ENCODE measurements around the gene GPR84.

GPR84 gene

DNA sequence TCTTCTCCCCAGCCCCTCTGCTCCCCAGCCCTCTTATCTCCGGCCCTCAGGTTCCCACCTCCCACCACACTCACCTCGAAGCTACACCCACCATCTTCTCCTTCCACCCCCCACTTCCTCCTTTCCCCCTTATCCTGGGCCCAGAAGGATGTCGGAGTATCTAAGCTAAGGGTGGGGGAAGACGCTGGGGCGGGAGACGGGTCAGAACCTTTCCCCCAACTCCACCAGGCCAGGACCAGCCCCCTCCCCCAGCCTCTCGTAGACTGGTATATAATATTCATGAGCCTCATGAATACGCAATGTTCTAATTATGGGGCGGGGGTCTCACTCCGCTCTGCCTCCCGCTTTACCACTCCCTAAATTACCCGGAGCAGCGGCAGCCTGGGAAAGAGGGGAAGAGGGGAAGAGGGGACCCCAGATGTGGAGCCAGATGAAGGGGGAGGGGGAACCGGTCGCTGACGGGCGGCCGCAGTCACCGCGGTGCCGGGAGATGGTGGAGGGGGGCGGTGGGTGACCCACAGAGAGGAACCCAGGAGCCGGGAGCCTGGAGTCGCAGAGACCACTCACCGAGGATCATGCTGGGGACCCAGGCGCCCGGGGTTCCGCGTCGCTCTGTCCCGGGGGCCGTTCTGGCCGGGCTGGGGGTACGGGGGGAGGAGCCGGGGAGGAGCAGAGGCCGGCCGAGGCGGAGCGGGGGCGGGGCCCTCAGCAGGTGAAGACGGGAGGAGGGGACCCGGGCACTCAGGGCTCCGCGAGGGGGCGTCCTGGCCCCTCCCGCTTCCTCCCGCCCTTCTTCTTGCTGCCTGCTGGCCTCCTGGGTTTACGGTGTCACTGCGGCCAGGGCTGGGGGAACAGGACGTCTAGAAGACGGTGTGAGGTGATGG is 26.6 kb upstream of the GPR84 start:
- peak; percentile 71 for DNase-seq

DNA sequence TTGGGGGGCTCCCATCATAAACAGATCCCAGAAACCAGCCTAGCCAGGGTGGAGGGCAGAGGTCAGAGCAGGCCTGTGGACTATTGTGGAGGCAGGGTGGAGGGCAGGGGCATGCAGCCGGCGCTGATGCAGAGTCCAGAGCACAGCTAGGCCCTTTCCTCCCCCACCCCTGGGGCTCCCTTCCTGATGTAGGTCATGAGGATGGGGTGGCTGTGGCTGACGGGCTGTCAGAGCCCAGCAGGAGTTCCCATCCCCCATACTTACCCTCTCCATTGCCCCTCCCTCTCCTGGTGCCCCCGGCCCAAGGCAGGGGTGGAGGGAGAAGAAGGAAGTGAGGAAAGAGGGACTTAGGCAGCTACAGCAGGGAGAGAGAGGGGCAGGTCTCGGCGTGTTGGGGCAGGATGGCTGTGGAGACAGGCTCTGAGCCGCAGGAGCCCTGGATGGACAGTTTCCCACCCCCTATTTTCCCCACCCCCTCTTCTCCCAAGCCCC is 25.9 kb upstream of the GPR84 start:
- no peak for DNase-seq

DNA sequence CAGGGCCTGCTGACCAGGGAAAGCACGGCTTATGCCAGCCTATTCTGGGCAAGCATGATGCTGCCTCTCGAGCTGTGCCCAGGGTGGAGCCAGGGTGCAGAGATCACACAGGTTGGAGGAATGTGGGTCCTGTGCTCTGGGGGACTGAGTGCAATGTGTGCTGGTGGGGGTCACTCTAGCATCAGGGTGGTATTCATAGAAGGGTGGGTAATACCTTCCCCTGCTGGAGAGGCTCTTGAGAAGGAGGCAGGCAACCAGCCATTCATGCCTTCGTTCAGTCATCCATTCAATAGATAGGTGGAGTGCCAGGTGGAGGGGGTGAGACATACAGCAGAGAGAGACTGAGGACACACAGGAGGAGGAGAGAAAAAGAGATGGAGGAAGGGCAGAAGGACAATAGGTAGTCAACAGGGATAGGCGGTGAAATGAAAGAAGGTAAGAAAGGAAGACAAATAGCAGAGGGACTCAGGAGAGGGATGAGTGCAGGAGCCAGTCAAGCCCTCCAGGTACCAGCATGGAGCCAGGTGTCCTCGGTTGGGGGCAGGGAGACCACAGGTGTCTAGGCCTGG is 25.4 kb upstream of the GPR84 start:
- DNase-seq: no peak

DNA sequence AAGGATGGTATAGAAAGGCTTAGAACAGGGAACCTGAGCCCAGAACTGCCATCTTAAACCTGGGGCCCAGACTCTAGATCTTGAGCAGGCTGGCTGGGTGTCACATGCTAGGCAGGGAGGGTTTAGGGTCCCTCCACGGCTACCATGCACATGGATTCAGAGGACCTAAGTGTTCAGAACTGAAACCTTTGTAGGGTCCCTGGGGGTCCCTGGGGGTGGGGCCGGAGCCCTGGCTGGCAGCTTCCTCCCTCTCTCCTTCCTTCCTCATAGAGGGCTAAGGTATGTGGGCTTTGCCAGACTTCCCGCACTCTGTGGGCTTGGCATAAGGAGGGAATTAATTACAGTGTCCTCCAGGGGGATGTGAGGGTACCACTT is 24.8 kb upstream of the GPR84 start:
- DNase-seq: no peak

DNA sequence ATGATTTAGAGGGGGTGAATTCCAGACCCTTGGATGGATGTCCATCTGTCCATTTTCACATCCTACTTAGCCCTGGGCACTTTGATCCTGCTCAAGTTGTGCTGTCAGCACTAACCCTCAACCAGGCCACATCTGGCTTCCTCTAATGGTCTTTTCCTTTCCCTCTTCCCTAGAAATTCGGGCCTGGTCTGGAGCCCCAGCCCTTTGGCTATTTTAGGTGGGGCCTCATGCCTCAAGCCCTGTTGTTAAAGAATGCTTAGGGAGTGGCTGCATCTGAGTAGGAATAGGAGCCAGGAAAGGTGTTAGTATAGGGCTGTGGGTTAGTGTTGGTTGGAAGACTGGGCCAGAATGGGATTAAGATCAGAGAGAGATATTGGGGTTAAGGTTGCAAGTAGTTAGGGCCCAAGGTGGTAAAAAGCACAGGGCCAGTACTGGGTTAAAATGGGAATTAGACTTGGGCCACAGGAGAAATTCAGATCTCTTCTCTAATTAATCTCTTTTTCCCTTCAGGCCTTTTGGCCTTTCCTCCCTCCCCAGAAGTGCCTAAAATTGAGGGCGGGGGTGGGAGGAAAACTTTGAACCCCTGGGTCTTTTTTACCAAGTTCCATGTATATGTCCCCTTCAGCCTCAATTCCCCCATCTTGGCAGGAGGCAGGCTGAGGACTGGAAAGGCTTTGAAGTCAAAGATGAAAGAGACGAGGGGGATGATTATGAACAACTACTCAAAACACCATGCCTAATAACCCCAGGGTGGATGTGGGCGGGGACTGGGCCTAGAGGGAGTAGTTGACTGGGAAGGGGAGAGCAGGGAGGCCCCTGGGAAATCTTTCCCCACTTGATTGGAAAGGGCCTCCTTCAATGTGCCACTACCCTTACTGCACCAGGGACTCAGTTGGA is 24.2 kb upstream of the GPR84 start:
- DNase-seq: no peak

DNA sequence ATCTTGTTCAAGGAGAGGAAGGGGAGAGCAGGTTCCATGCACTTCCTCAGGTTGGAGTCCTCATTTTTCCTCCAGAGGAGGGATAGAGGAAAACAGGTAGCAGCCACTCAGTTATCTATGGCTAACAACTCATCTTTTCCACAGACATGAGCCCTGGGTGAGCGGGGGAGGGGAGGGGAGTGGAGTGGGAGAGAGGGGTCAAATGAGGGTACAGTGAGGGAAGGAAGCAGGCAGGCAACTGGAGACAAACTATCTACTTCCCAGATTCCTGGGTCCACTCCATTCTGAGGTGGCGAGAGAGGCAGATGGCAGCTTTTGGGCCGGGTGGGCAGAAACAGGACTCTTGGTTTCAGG is 22.8 kb upstream of the GPR84 start:
- no peak for DNase-seq

DNA sequence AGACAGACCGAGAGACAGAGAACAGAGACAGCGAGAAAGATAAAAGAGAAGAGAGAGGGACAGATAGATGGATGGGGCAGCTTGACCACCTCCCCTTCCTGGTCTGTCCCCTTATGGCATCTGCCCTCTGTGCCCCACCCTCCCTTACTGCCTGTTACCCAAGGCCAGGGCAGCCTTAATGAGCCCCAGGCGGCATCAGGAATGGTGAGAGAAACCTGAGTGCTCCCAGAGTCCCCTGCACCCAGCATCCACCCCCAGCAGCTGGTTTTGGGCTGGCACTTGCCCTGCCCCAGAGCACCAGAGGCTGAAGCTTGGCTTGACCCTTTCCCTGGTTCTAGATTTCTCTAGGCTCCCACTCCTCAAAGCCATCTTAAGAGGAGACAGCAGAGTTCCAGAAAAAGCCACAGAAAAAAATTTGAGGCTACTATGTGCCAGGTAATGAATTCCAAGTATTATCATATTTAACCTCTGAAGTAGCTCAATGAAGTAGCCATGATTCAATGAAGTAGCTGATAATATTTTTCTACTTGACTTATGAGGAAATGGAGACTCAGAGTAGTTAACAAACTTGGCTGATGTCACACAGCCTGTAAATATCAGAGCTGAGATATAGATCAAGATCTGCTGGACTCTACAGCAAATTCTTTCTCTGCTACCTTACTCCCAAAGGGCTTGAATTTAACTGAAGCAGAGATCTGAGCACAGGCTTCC is 22.3 kb upstream of the GPR84 start:
- DNase-seq: no peak

DNA sequence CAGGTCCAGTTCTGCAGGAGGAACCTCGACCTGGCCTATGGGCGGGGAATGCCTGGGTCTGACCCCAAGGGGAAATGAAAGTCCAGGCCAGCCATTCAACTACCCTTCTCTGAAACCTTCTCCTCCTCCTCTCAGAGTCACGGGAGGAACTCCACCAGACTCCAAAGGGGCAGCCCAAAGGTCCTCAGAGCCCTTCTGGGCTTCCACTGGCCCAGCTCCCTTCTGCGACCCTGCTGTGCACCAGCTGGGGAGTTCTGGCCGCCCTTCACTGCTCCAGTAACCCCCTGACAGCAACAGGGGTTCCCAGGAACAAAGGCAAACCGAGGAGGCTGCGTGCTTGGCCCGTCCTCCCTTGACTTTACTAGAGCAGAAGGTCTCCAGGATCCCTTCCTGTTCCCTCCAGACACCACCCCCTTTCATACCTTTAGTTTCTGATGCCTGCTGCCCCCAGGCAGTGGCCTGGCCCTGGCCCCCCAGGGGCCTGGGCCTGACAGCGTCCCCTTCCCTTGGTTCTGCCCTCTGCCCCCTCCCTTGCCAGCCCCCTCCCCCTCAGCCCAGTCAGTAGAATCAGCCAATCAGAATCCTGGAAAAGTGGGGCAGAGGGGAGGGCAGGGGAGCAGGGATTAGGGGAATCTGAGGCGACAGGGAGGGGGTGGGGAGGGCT is 21.1 kb upstream of the GPR84 start:
- DNase-seq: no peak

DNA sequence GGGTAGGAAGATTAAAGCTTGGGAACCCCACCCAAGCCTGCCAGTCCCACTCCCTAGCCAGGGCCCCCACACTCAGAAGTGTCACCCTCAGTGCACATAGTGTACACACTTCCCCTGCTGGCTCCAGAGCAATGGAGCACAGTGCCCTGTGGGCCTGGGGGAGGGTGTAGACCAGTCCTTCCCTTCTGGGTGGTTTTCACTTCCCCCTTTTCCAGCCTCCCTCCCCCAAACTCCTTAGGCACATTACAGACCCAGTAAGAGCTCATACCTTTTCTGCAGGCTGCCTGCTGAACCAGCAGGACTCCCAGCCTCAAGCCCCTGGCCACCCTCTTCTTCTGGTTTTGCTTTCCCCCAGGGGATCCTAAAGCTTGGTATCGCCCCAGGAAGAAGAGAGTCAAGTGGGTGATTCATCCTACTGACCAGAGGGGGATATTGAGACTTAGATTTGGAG is 20.3 kb upstream of the GPR84 start, which contains the start of gene ZNF385A:
Gene ZNF385A, minus strand, starts transcription at position 143 of the 451 bp plus-strand sequence. CDS start 219 bp downstream, outside the sequence.
- no peak for DNase-seq

DNA sequence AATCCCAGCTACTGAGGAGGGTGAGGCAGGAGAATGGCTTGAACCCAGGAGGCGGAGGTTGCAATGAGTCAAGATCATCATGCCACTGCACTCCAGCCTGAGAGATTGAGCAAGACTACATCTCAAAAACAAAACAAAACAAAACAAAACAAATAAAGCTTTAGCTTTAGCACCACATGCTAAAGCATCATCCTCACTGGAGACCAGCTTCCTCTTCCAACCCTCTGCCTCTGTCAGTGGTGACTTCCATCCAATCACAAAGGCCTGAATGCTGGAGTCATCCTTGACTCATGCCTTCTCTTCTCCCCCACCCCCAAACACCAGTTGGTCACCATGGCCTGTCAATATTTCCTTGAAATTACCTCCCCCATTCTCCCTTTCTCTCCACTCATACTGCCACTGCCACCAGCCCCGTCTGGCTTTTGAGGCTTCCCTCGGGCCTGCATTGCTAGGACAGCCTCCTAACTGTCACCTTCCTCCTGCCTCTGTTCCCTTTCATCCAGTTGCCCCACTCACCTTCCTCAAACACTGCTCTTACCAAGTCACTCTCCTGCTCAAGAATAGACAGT is 18.8 kb upstream of the GPR84 start:
- no peak for DNase-seq

DNA sequence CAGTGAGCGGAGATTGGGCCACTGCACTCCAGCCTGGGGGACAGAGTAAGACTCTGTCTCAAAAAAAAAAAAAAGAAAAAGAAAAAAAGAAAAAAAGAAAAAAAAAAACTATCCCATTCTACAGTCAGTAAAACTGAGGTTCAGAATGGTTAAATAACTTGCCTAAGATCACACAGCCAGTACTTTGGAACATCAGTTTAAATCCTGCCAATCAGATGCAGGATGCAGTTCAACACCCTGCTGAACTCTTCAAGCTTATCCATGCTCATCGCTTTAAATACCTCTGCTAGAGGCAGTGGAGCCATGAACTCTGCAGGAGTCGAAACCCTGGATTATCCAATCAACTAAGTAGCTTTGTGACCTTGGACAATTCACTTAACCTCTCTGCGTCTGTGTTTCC is 16.9 kb upstream of the GPR84 start:
- DNase-seq: no peak

DNA sequence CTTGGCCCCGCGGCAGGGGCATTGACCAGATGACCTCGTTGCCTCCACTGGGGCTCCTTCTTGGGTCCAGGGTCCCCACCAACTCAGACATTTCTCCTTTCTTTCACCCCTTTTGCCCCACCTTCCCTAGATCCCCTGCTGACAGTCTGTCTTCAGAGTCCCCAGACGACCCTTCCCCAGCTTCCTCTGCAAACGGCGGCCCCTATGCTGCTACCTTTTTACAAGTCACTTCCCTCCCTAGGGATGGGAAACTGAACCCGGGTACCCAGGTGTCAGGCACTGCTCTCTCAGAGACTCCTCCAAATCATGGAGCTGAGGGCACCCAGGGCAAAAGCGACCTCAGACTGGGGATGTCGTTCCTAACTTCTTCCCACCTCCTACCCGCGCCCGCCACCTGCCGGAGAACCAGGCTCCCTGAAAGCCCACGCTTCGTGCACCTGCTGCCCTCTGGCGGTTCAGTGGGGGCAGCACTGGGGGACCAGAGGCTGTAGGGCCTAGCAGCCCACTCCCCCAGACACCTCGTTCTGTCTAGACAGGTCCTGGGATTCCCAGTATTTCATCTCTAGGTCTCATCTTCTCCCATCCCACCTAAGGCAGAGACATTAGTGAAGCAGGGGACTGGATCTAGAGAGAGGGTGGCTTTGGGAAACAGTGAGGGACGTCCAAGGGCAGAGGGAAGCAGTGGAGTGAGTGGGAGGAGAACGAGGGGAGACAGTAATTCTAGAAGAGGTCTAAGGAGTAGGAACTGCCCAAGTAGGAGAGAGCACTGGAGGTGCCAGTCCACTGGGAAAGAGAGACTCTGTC is 15.3 kb upstream of the GPR84 start:
- peak; percentile 91 for DNase-seq

DNA sequence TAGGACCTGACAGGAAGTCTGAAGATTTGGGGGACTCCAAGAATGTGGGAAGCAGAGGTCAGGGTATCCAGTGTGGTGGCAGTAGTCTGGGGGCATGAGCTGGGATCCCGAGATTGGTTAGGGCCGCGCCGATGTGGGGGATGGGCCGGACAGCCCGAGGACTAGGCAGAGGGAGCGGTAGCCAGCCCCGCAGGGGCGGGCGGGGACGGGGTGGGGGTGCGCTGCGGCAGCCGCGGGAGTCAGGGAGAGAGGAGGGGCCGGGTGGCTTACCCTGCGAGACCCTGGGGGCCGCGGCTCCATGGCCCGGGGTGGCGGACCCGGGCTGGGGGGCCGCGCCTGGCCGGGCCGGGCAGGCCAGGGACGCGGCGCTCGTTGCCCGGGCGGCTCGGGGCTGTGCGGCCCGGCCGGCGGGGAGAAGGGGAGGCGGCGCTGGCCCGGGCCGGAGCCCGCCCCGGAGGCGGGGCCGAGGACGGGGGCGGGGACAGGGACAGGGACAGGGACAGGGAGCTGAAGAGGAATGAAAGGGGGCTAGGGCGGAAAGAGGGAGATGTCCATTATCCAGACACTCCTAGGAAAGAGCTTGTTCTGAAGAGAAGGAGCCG is 14.6 kb upstream of the GPR84 start:
- DNase-seq: no peak

DNA sequence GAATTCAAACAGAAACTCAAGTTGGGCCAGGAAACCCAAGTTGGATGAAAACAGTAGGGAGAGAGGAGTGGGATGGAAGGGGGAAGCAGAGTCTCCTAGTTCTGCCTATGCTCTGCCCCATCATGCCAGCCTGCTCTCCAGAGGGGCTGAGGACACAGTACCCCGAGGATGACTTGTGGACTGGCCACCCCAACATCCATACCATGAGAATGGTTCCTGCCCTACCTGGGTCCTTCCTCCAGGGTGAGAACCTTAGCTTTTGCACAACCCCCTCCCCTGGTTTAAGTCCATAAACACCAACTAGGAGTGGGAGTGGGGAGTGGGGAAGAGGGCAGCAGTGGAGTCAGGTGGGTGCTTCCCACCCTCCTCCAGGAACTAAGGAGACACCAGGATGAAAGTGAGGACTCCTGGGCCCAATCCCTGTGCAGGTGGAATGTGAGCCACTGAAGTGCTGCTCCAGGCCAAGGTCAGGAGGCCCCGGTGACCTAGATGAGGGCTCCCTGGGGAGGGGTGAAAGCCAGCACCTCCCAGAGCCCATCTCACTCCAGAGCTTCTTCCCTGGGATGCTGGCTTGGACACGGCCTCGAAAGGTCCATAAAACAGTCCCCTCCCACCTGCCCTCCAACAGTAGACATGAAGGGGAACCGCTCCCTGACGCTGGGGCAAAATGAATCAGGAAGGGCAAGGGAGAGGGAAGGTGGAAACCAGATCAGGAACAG is 13.7 kb upstream of the GPR84 start:
- DNase-seq: no peak

DNA sequence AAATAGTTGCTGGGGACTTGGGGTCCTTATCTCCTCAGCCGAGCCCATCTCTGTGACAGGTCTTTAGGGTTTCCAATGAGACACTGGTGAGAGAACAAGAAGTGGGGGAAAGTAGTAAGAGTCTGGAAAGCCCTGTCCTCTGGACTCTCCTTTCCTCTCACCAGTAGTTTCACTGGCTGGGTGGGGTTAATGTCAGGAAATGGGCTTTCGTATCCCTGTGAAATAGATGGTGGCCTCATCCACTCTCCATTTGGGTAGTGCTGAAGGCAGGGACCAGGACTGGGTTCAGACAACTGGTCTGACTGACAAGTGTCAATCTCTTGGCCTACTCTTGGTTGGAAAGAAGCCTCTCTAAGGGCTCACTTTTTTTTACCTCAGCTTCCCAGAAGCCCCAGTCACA is 12.7 kb upstream of the GPR84 start:
- no peak for DNase-seq

DNA sequence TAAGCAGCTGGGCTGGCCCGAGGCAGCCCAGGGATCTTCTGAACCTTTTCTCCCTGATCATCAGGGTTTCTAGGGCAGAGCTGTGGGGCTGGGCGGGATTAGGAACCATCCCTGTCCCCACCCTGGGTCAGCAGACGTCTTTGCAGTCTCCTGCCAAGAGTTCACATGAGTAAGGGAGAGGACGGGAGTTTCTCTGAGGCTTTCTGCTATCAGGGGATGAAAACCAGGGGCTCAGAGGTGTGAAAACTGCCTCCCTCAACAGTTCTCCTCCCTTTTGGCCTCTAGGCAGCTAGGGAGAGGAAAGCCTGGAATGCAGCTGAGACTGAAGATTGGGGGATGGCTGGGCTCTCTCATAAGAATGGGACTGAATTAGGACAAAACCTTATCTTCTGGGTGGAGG is 12.3 kb upstream of the GPR84 start:
- no peak for DNase-seq

DNA sequence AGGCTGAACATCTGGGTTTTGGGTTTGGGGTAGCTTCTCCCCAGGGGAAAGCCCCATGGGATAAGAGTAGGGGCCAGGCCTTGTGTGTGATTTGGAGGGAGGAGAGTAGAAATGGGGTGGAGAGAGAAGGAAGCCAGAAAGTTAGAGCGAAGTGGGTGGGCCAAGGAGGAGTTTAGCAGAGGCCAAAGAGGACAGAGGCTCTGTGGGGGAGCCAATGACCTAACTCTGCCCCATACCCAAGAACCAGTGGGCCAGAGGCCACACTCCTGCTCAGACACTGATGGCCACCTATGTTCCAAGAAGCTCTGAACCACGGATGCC is 10.9 kb upstream of the GPR84 start:
- DNase-seq: no peak

DNA sequence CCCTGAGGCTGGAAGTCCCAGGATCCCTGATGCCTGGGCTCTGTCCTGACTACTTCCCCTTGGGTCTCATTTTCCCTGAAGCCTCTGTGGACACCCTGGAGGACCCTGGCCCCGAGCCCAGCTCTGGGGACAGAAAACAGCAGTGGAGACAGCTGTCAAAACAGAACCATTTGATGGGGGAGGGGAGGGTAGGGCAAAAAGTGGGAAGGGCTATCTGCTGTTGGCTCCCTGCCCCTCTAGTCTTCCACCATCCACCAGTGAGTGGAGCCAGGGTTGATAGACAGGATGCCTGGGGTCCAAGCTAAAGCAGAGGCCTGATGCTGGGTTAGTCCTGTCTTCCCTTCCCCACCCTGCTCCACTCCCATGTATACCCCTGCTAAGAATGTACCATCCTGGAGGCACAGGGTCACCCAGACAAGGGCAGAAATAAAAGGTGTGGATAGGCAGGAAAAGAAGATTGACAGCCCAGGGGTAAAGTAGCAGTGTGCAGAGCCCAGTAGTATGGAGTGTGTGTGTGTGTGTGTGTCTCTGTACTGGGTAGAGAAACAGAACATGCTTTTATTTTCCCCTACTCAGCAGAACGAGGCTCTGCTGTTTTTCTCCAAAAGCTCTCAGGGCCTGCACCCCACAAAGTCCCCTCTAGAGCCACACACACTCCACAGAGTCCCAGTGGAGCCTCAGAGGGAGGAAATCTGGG is 10.4 kb upstream of the GPR84 start:
- no peak for DNase-seq

All from T-helper 9 cell (primary cell).